ENCODE data around the gene DPH2. TPM values are rescaled to one million over a fixed set of nuclear protein-coding genes. Genes with fewer than 3 reads are reported as not detected.

DPH2 gene
- total RNA-seq, 2 donors from 2014 or later: 25.4 to 31.1 TPM

DNA sequence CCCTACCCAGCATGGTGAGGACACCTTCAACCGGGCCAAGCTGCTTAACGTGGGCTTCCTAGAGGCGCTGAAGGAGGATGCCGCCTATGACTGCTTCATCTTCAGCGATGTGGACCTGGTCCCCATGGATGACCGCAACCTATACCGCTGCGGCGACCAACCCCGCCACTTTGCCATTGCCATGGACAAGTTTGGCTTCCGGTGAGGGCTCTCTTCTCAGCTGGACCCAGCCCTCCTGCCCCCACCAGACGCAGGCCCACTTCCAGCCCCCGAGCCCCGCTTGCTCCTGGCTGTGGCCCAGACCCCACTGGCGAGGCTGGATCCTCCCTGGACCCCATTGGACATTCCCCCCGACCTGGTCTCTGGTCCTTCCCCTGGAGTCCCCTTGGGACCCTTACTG is 15.0 kb downstream of the DPH2 start:
- intact Hi-C loops (cut with DNase I): no loop called here
- no peak overlapping the region for H3K27ac ChIP-seq
- 94% methylated on average over 16 of the region's 16 CpGs for WGBS

DNA sequence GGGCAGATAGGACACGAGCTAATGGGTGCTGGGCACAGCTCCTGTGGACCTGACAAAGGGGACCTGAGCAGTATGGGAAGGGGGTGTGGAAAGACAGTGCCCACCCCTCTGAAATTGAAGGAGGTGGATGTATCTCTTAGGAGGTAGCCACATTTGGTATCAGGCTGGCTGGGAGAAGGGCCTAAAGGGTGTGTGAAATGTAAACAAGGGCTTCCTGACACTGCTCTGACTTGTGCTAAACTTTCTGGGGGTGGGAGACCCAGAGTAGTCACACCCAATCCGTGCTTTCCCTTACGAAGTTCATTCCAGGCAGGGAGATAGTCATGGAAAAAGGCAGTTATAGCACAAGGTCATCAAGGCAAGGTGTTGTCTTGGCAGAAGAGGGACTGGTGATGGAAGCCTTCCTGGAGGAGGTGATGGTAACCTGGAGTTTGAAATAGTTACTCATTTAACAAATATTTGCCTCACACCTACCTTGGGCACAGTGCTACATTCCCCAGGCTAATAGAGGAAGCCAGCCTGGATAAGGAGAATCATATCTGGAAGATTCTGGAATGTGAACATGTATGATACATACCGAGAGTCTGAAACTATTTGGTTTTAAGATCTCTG is 16.3 kb downstream of the DPH2 start:
- H3K4me1 ChIP-seq (replicated peaks): peaks cover 6% of the 10 kb centered on the region
- intact Hi-C loops (cut with DNase I): no loop called here
- H3K9me3 ChIP-seq: no peaks in the 10 kb centered on the region
- H3K36me3 ChIP-seq: no peaks in the 10 kb centered on the region
- no peak overlapping the region for H3K4me3 ChIP-seq
- H3K27me3 ChIP-seq (replicated peaks; ENCODE audit: insufficient read depth): no peaks in the 10 kb centered on the region
- no peak for DNase-seq (ENCODE audit: low spot score)
- H3K27ac ChIP-seq: no peak overlapping the region
- TF ChIP-seq, protein P1, sequence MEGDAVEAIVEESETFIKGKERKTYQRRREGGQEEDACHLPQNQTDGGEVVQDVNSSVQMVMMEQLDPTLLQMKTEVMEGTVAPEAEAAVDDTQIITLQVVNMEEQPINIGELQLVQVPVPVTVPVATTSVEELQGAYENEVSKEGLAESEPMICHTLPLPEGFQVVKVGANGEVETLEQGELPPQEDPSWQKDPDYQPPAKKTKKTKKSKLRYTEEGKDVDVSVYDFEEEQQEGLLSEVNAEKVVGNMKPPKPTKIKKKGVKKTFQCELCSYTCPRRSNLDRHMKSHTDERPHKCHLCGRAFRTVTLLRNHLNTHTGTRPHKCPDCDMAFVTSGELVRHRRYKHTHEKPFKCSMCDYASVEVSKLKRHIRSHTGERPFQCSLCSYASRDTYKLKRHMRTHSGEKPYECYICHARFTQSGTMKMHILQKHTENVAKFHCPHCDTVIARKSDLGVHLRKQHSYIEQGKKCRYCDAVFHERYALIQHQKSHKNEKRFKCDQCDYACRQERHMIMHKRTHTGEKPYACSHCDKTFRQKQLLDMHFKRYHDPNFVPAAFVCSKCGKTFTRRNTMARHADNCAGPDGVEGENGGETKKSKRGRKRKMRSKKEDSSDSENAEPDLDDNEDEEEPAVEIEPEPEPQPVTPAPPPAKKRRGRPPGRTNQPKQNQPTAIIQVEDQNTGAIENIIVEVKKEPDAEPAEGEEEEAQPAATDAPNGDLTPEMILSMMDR (IDR thresholded peaks at IDR 0.05): no peak
- TF ChIP-seq POLR2A (IDR thresholded peaks at IDR 0.05): no peak
- no peak for TF ChIP-seq POLR2AphosphoS5 (IDR thresholded peaks at IDR 0.05)
- 76% methylated on average over 4 of the region's 4 CpGs for WGBS

More for the DNA sequence above, 15.0 kb downstream of the DPH2 start:
- H3K36me3 ChIP-seq: no peaks in the 10 kb centered on the region
- peaks cover 5% of the 10 kb centered on the region for H3K4me1 ChIP-seq (replicated peaks)
- DNase-seq (ENCODE audit: low spot score): no peak
- no peak for TF ChIP-seq POLR2A (IDR thresholded peaks at IDR 0.05)
- no peak for TF ChIP-seq POLR2AphosphoS5 (IDR thresholded peaks at IDR 0.05)
- TF ChIP-seq, protein P1 (IDR thresholded peaks at IDR 0.05): no peak
- H3K4me3 ChIP-seq: no peak overlapping the region
- no peaks in the 10 kb centered on the region for H3K9me3 ChIP-seq
- H3K27me3 ChIP-seq (replicated peaks; ENCODE audit: insufficient read depth): no peaks in the 10 kb centered on the region

DNA sequence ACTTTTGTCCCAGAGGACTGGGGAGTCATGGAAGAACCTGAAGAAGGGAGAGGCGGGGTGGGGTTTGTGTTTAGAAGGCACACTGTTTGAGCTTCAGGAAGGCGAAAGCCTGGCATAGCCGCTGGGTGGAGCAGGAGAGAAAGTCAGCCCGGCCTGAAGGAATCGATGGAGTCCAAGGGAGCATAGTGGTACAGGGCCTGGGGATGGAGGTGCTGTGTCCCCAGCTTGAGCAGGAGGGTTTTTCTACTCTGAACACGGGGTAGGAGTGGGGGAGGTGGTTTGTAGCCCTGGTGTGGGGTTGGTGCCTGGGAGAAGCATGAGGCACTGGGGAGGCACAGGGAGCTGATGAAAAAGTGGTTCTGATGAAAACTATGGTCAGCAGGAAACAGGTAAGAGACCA is 16.9 kb downstream of the DPH2 start:
- intact Hi-C loops (cut with DNase I): no loop called here
- no peak overlapping the region for H3K27ac ChIP-seq
- no peak overlapping the region for H3K4me3 ChIP-seq
- DNase-seq (ENCODE audit: low spot score): no peak
- no peaks in the 10 kb centered on the region for H3K36me3 ChIP-seq
- peaks cover 6% of the 10 kb centered on the region for H3K4me1 ChIP-seq (replicated peaks)
- 76% methylated on average over 6 of the region's 6 CpGs for WGBS
- no peaks in the 10 kb centered on the region for H3K27me3 ChIP-seq (replicated peaks; ENCODE audit: insufficient read depth)
- TF ChIP-seq POLR2A (IDR thresholded peaks at IDR 0.05) (no peak), POLR2AphosphoS5 (IDR thresholded peaks at IDR 0.05) (no peak)
- TF ChIP-seq, protein P1 (IDR thresholded peaks at IDR 0.05): no peak
- no peaks in the 10 kb centered on the region for H3K9me3 ChIP-seq

DNA sequence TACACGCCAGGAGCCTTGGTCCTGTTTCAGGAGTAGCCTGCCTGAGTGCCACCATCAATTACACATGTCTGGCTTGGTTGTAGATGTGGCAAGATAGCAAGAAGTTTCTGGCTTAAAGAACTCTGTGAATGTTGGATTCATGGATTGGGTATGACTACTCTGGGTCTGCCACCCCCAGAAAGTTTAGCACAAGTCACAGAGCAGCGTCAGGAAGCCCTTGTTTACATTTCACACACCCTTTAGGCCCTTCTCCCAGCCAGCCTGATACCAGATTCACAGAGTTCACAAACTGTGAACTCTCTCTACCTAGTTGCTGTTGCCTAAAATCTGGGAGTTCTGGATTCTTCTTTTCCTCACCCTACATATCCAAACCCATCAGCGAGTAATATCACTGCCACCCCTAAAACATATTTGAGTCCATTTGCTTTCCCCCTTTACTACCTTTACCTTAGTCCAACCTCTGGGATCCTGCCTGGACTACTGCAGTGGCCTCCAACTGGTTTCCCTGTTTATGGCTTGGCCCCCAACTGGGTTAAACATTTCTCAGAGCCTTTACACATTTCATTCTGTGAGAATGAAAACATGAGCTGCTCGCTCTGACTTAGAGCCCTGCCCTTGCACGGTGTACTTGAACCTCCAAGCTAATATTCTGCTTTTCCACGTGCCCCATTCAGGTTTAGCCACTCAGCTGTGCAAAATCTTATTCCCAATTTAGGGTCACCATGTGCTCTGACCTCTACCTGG is 17.5 kb downstream of the DPH2 start:
- Histone ChIP-seq H3K27ac (no peak overlapping the region), H3K9me3 (no peaks in the 10 kb centered on the region), H3K27me3 (replicated peaks; ENCODE audit: insufficient read depth) (no peaks in the 10 kb centered on the region), H3K4me1 (replicated peaks) (peaks cover 6% of the 10 kb centered on the region), H3K4me3 (no peak overlapping the region), H3K36me3 (no peaks in the 10 kb centered on the region)
- DNase-seq (ENCODE audit: low spot score): no peak
- TF ChIP-seq, protein P1 (IDR thresholded peaks at IDR 0.05): no peak
- TF ChIP-seq POLR2AphosphoS5 (IDR thresholded peaks at IDR 0.05) (no peak), POLR2A (IDR thresholded peaks at IDR 0.05) (no peak)
- WGBS: 73% methylated on average over 6 of the region's 6 CpGs
- intact Hi-C loops (cut with DNase I): no loop called here

Data from prostate gland (tissue), 2 donors.